ENCODE measurements around the gene PPP6C. TPM values are rescaled to one million over a fixed set of nuclear protein-coding genes. Genes with fewer than 3 reads are reported as not detected.
"Not testable (repeated sequence)": the region's sequence is repeated elsewhere in the genome, so short reads cannot be mapped to it uniquely, and the experiment has no call there.

PPP6C gene
- total RNA-seq, 2 donors from 2014 or later = 48.2 to 54.7 TPM

DNA sequence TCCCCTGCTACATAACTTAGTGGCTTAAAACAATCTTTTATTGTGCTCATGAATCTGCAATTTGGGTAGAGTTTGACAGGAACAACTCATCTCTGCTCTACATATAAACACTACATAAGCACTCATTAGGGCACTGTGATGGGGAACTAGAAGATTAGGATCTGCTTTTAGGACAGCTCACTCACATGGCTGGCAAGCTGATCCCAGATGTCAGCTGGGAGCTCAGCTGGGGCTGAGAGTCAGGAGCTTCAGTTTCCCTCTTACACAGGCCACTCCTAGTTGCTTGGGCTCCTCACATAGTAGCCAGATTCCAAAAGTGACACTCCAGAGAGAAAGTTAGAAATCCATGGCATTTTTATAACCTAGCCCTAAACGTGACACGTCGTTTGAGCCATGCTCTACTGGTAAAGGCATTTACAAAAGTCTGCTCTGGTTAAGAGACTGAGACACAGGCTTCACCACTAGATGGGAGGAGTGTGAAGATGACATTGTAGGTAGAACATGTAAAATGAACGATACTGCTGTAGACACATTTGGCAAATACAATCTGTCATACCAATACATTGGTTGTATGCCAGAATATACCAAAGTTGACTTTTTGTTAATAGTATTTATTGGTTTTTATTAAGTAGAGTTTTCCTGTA lies 69.8 kb downstream of the PPP6C start:
- intact Hi-C loops (cut with DNase I) = no loop called here
- TF ChIP-seq, protein P1, sequence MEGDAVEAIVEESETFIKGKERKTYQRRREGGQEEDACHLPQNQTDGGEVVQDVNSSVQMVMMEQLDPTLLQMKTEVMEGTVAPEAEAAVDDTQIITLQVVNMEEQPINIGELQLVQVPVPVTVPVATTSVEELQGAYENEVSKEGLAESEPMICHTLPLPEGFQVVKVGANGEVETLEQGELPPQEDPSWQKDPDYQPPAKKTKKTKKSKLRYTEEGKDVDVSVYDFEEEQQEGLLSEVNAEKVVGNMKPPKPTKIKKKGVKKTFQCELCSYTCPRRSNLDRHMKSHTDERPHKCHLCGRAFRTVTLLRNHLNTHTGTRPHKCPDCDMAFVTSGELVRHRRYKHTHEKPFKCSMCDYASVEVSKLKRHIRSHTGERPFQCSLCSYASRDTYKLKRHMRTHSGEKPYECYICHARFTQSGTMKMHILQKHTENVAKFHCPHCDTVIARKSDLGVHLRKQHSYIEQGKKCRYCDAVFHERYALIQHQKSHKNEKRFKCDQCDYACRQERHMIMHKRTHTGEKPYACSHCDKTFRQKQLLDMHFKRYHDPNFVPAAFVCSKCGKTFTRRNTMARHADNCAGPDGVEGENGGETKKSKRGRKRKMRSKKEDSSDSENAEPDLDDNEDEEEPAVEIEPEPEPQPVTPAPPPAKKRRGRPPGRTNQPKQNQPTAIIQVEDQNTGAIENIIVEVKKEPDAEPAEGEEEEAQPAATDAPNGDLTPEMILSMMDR (IDR thresholded peaks at IDR 0.05) = no peak
- Histone ChIP-seq H3K9me3 (no peaks in the 10 kb centered on the region), H3K4me1 (no peaks in the 10 kb centered on the region), H3K4me3 (no peak overlapping the region), H3K36me3 (no peaks in the 10 kb centered on the region), H3K9ac (ENCODE audit: low read depth in 2 of 2, low read length in 2 of 2) (no peak overlapping the region), H3K27me3 (no peaks in the 10 kb centered on the region), H3K27ac (no peak overlapping the region)
- no peak for DNase-seq

DNA sequence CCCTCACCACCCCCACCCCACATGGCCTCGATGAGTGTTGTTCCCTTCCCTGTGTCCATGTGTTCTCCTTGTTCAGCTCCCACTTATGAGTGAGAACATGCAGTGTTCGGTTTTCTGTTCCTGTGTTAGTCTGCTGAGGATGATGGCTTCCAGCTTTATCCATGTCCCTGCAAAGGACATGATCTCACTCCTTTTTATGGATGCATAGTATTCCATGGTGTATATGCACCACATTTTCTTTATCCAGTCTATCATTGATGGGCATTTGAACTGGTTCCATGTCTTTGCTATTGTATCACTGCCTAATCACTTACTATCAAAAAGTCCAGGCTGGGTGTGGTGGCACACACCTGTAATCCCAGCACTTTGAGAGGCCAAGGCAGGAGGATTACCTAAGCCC lies 70.9 kb downstream of the PPP6C start:
- H3K4me3 ChIP-seq; H3K9me3 ChIP-seq; DNase-seq; intact Hi-C loops (cut with DNase I); H3K27me3 ChIP-seq; H3K4me1 ChIP-seq; H3K9ac ChIP-seq (ENCODE audit: low read depth in 2 of 2, low read length in 2 of 2); H3K27ac ChIP-seq; H3K36me3 ChIP-seq: not testable (repeated sequence)

DNA sequence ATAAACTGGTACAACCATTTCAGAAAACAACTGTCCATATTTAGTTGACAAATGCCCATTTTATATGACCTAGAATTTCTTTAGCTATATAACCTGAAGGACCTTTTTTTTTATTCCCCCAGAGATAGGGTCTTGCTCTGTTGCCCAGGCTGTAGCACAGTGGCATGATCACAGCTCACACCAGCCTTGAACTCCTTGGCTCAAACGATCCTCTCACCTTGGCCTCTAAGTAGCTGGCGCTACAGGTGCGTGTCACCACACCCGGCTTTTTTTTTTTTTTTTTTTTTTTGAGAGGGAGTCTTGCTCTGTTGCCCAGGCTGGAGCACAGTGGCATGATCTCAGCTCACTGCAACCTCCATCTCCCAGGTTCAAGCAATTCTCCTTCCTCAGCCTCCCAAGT lies 75.1 kb downstream of the PPP6C start:
- H3K9me3 ChIP-seq; H3K27ac ChIP-seq; H3K27me3 ChIP-seq; DNase-seq; intact Hi-C loops (cut with DNase I); H3K36me3 ChIP-seq; H3K9ac ChIP-seq (ENCODE audit: low read depth in 2 of 2, low read length in 2 of 2); H3K4me1 ChIP-seq; H3K4me3 ChIP-seq: not testable (repeated sequence)

DNA sequence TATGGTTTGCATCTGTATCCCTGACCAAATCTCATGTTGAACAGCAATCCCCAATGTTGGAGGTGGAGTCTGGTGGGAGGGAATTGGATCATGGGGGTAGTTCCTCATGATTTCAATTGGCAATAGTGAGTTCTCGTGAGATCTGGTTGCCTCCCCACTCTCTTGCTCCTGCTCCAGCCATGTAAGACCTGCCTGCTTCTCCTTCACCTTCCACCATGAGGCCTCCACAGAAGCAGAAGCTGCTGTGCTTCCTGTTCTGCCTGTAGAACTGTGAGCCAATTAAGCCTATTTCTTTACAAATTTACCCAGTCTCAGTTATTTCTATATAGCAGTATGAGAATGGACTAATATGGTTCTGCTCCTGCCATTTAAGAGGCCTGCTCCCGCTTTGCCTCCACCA lies 79.1 kb downstream of the PPP6C start:
- Histone ChIP-seq H3K9ac (ENCODE audit: low read depth in 2 of 2, low read length in 2 of 2) (no peak overlapping the region), H3K27me3 (no peaks in the 10 kb centered on the region), H3K36me3 (no peaks in the 10 kb centered on the region), H3K4me1 (no peaks in the 10 kb centered on the region), H3K27ac (no peak overlapping the region), H3K4me3 (no peak overlapping the region), H3K9me3 (no peaks in the 10 kb centered on the region)
- intact Hi-C loops (cut with DNase I) = no loop called here
- DNase-seq = no peak
- TF ChIP-seq, protein P1 (IDR thresholded peaks at IDR 0.05) = no peak

DNA sequence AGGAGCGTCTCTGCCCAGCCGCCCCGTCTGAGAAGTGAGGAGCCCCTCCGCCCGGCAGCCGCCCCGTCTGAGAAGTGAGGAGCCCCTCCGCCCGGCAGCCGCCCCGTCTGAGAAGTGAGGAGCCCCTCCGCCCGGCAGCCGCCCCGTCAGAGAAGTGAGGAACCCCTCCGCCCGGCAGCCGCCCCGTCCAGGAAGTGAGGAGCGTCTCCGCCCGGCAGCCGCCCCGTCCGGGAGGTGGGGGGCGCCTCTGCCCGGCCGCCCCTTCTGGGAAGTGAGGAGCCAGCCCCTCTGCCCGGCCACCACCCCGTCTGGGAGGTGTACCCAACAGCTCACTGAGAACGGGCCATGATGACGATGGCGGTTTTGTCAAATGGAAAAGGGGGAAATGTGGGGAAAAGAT lies 81.1 kb downstream of the PPP6C start:
- H3K9me3 ChIP-seq; DNase-seq; H3K27ac ChIP-seq; intact Hi-C loops (cut with DNase I); H3K4me3 ChIP-seq; H3K9ac ChIP-seq (ENCODE audit: low read depth in 2 of 2, low read length in 2 of 2); H3K27me3 ChIP-seq; H3K36me3 ChIP-seq; H3K4me1 ChIP-seq: not testable (repeated sequence)

DNA sequence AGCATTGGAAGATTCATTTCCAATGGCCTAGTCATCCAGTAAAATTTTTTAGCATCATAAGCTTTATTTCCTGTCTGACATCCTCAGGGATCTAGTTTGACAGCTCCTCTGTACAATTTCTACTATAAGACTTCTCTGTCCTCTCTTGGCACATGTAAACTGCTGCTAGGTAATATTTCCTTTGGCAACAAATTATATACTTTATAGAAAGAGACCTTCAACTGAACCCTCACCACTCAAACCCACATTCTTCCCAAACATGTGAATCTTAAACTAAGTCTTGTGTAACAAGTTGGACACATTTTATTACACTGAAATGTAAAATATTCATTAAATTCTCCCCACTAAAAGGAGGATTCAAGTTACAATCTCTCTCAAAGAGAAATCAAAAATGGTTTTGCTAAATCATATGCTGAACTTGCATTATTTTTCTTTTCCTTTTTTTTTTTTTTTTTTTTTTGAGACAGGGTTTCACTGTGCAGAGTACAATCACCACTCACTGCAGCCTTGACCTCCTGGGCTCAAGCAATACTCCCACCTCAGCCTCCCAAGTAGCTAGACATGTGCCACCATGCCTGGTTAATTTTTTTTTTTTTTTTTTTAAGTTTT lies 83.2 kb downstream of the PPP6C start:
- no peaks in the 10 kb centered on the region for H3K36me3 ChIP-seq
- H3K27ac ChIP-seq = no peak overlapping the region
- no peak overlapping the region for H3K4me3 ChIP-seq
- H3K9ac ChIP-seq (ENCODE audit: low read depth in 2 of 2, low read length in 2 of 2) = no peak overlapping the region
- no peaks in the 10 kb centered on the region for H3K9me3 ChIP-seq
- TF ChIP-seq, protein P1 (IDR thresholded peaks at IDR 0.05) = no peak
- H3K27me3 ChIP-seq = no peaks in the 10 kb centered on the region
- H3K4me1 ChIP-seq = no peaks in the 10 kb centered on the region
- intact Hi-C loops (cut with DNase I) = no loop called here
- no peak for DNase-seq

DNA sequence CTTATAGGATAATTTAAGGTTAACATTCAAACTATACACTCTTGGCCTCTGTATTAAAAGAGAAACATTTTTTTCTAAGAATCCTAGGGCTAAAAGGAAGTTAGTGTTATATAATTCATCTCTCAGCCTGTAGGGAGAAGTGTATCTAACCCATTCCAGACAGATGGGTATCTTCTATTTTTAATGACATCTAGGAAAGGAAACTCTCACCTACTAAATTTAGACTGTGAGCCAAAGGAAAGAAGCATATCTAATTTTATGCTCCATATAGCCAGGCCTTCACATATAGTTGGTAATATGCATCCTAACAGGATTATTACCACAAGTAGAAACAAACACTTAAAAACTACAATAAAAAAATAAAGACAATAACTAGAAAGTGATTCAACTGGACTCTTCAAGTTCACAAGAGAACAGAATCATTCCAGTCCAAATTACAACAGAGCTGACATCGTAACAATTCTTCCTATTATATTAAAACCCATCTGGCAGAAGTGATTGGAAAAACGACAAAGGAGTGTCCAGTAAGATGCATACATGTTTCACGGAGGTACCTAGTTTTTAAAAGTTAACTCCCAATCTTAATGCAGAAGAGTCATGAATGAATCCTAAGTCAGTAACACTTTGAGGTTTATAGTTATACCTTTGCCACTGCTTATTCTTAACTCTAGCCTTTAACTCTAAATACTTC lies 85.7 kb downstream of the PPP6C start:
- Histone ChIP-seq H3K9me3 (no peaks in the 10 kb centered on the region), H3K36me3 (no peaks in the 10 kb centered on the region), H3K9ac (ENCODE audit: low read depth in 2 of 2, low read length in 2 of 2) (no peak overlapping the region), H3K27ac (no peak overlapping the region), H3K4me1 (no peaks in the 10 kb centered on the region), H3K4me3 (no peak overlapping the region), H3K27me3 (no peaks in the 10 kb centered on the region)
- DNase-seq = no peak
- TF ChIP-seq, protein P1 (IDR thresholded peaks at IDR 0.05) = no peak
- intact Hi-C loops (cut with DNase I) = no loop called here

Measured in colonic mucosa (tissue), 4 donors.